Neutrophil (primary cell): Measurements from ENCODE around the gene IQGAP2.

ENCODE experiments used
- H3K27ac ChIP-seq: fragments of 200-600 bp; sonication (generic); 2 replicates; pipeline ENCODE4 v1.5.1; 2016; ENCODE audit warnings: mild to moderate bottlenecking, moderate library complexity
- H3K27me3 ChIP-seq: fragments of 200-600 bp; sonication (generic); 2 replicates; pipeline ENCODE4 v1.6.0; 2016; ENCODE audit warnings: mild to moderate bottlenecking
- H3K36me3 ChIP-seq: fragments of 200-600 bp; sonication (generic); 2 replicates; pipeline ENCODE4 v1.5.1; 2017
- H3K4me1 ChIP-seq, 2 experiments: fragments of 200-600 bp in 1 of 2; sonication (generic) in 1 of 2; 1 replicate in 1 of 2; 2 replicates in 1 of 2; pipeline versions ENCODE4 v1.5.1 to v1.6.1; 2013 to 2016; ENCODE audit warnings: low read depth in 1 of 2, low read length in 1 of 2, mild to moderate bottlenecking in 1 of 2, moderate library complexity in 1 of 2; ENCODE audit not compliant: control insufficient read depth in 1 of 2, insufficient read depth in 1 of 2
- H3K4me3 ChIP-seq, 2 experiments: fragments of 200-600 bp in 1 of 2; sonication (generic) in 1 of 2; 1 replicate in 1 of 2; 2 replicates in 1 of 2; pipeline ENCODE4 v1.5.1; 2013 to 2016; ENCODE audit warnings: low read depth in 1 of 2, low read length in 1 of 2, mild to moderate bottlenecking in 1 of 2, moderate library complexity in 1 of 2
- H3K9me3 ChIP-seq: fragments of 200-600 bp; sonication (generic); 2 replicates; pipeline ENCODE4 v1.5.1; 2016
- TF ChIP-seq, protein P1 (sequence below): fragments of 200-600 bp; sonication (generic); IDR thresholded peaks from 2 replicates; pipeline ENCODE4 v1.5.1; 2016; ENCODE audit warnings: antibody characterized with exemption

Gene IQGAP2

GRCh38 chr5:76625087-76625815, 222.2 kb downstream of the IQGAP2 start:
- no peak overlapping the region for H3K4me3 ChIP-seq
- no peak overlapping the region for H3K27ac ChIP-seq
- TF ChIP-seq, protein P1, sequence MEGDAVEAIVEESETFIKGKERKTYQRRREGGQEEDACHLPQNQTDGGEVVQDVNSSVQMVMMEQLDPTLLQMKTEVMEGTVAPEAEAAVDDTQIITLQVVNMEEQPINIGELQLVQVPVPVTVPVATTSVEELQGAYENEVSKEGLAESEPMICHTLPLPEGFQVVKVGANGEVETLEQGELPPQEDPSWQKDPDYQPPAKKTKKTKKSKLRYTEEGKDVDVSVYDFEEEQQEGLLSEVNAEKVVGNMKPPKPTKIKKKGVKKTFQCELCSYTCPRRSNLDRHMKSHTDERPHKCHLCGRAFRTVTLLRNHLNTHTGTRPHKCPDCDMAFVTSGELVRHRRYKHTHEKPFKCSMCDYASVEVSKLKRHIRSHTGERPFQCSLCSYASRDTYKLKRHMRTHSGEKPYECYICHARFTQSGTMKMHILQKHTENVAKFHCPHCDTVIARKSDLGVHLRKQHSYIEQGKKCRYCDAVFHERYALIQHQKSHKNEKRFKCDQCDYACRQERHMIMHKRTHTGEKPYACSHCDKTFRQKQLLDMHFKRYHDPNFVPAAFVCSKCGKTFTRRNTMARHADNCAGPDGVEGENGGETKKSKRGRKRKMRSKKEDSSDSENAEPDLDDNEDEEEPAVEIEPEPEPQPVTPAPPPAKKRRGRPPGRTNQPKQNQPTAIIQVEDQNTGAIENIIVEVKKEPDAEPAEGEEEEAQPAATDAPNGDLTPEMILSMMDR, result no peak
- no peaks in the 10 kb centered on the region for H3K27me3 ChIP-seq
- no peaks in the 10 kb centered on the region for H3K9me3 ChIP-seq
- no peaks in the 10 kb centered on the region for H3K4me1 ChIP-seq
- H3K36me3 ChIP-seq, result peaks cover 30% of the 10 kb centered on the region

DNA sequence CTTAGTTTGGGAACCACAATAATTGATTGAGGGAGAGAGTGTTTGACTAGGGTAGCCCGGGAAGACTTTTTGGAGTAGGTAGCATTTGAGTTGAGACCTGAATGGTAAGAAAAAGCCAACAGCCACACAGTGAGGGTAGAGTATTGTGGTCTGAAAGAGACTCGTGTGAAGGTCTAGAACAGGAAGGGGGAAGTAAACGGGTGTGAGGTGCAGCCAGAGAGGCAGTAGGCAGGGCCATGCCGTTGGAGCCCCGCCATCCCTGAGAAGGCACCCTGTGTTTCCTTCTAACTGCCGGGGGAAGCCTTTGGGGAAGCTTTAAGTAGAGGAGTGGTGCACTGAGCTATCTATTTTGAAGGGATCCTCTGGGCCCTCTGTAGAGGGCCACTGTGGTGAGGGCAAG, 223.7 kb downstream of the IQGAP2 start:
- Histone ChIP-seq H3K4me3 (no peak overlapping the region), H3K36me3 (peaks cover 36% of the 10 kb centered on the region), H3K27ac (no peak overlapping the region)

DNA sequence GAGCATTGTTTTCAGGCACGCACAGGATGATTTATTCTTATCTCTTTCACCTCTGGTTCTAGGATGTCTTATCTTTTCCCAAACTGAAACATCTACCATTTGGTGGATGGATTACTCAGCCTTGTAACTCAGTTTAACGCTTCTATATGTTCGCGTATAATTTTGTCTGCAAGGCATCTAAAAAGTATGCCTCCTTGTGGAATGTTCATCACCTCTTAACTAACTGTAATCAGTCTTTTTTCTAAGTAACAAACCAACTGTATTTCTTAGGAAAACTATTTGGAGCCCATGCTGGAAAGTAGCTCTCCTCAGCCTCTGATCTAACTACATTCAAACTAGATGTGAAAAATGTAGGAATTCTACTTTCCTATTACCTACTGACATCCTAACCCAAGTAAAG, 231.6 kb downstream of the IQGAP2 start:
- no peak overlapping the region for H3K27ac ChIP-seq
- no peaks in the 10 kb centered on the region for H3K27me3 ChIP-seq
- peaks cover 0 to 9% of the 10 kb centered on the region in 2 experiments for H3K4me1 ChIP-seq
- TF ChIP-seq, protein P1, result no peak
- H3K36me3 ChIP-seq, result peaks cover 46% of the 10 kb centered on the region
- no peaks in the 10 kb centered on the region for H3K9me3 ChIP-seq
- no peak overlapping the region for H3K4me3 ChIP-seq

More for the DNA sequence above, 223.7 kb downstream of the IQGAP2 start:
- H3K9me3 ChIP-seq, result no peaks in the 10 kb centered on the region
- TF ChIP-seq, protein P1, result no peak
- H3K27me3 ChIP-seq, result no peaks in the 10 kb centered on the region
- no peaks in the 10 kb centered on the region for H3K4me1 ChIP-seq

- Histone ChIP-seq H3K9me3 (no peaks in the 10 kb centered on the region), H3K27me3 (no peaks in the 10 kb centered on the region), H3K27ac (no peak overlapping the region), H3K4me1 (peaks cover 0 to 9% of the 10 kb centered on the region in 2 experiments), H3K4me3 (no peak overlapping the region), H3K36me3 (peaks cover 57% of the 10 kb centered on the region)
- TF ChIP-seq, protein P1, result no peak
Observed at GRCh38 chr5:76637490-76637889, 234.4 kb downstream of the IQGAP2 start.

GRCh38 chr5:76638479-76638878, 235.4 kb downstream of the IQGAP2 start:
- H3K27ac ChIP-seq, result peak overlapping the region; percentile 41
- H3K9me3 ChIP-seq, result no peaks in the 10 kb centered on the region
- H3K4me3 ChIP-seq, result no peak overlapping the region
- peaks cover 0 to 9% of the 10 kb centered on the region in 2 experiments for H3K4me1 ChIP-seq
- TF ChIP-seq, protein P1, result no peak
- no peaks in the 10 kb centered on the region for H3K27me3 ChIP-seq
- peaks cover 65% of the 10 kb centered on the region for H3K36me3 ChIP-seq
